Thoracic aorta (tissue), 2 donors: ENCODE results near the gene BCAM. TPM values are rescaled to one million over a fixed set of nuclear protein-coding genes. Genes with fewer than 3 reads are reported as not detected.
A peak's percentile ranks its signal among the peaks of the same experiment; 100 is the strongest.

Experiments
- ATAC-seq: fragments of 150-250 bp; one replicate; pipeline ENCODE4 v1.8.0; 2017; ENCODE audit warnings: low read depth; ENCODE audit not compliant: insufficient number of reproducible peaks, low FRiP score
- DNase-seq: peaks from one replicate; pipeline ENCODE4 v3.0.0-alpha.2; 2020; ENCODE audit warnings: low spot score
- H3K27ac ChIP-seq, 2 donors: fragments of 200-600 bp; sonication (generic); 1 replicate in 1 of 2; 2 replicates in 1 of 2; pipeline ENCODE4 v1.5.1; 2016; ENCODE audit warnings: mild to moderate bottlenecking in 2 of 2, moderate library complexity in 2 of 2
- H3K27me3 ChIP-seq: fragments of 200-600 bp; sonication (generic); replicated peaks from 2 replicates; pipeline ENCODE4 v1.6.0; 2016; ENCODE audit warnings: mild to moderate bottlenecking; ENCODE audit not compliant: insufficient read depth
- H3K36me3 ChIP-seq: fragments of 200-600 bp; sonication (generic); one replicate; pipeline ENCODE4 v1.5.1; 2016
- H3K4me1 ChIP-seq, 2 donors: fragments of 200-600 bp; sonication (generic); 1 replicate in 1 of 2; 2 replicates in 1 of 2; pipeline versions ENCODE4 v1.5.1 to v1.6.0; 2016; ENCODE audit warnings: low read depth in 2 of 2, mild to moderate bottlenecking in 1 of 2; ENCODE audit not compliant: control insufficient read depth in 1 of 2
- H3K4me3 ChIP-seq: fragments of 200-600 bp; sonication (generic); 2 replicates; pipeline ENCODE4 v1.5.1; 2016; ENCODE audit warnings: mild to moderate bottlenecking
- H3K9me3 ChIP-seq: fragments of 200-600 bp; sonication (generic); 2 replicates; pipeline ENCODE4 v1.5.1; 2016
- total RNA-seq, 2 donors: library from RNA; depleted of rRNA; stranded (reverse); fragments of >200 nt; gene quantifications; one replicate each; pipeline versions ENCODE4 v1.1.0 to v1.2.3, GENCODE V29; 2016
- TF ChIP-seq, protein P1 (sequence below): fragments of 200-600 bp; sonication (generic); IDR thresholded peaks from one replicate; pipeline ENCODE4 v1.5.1; 2019; ENCODE audit warnings: antibody characterized with exemption

BCAM gene
- total RNA-seq, 2 donors from 2014 or later, result 77.7 to 178 TPM

DNA sequence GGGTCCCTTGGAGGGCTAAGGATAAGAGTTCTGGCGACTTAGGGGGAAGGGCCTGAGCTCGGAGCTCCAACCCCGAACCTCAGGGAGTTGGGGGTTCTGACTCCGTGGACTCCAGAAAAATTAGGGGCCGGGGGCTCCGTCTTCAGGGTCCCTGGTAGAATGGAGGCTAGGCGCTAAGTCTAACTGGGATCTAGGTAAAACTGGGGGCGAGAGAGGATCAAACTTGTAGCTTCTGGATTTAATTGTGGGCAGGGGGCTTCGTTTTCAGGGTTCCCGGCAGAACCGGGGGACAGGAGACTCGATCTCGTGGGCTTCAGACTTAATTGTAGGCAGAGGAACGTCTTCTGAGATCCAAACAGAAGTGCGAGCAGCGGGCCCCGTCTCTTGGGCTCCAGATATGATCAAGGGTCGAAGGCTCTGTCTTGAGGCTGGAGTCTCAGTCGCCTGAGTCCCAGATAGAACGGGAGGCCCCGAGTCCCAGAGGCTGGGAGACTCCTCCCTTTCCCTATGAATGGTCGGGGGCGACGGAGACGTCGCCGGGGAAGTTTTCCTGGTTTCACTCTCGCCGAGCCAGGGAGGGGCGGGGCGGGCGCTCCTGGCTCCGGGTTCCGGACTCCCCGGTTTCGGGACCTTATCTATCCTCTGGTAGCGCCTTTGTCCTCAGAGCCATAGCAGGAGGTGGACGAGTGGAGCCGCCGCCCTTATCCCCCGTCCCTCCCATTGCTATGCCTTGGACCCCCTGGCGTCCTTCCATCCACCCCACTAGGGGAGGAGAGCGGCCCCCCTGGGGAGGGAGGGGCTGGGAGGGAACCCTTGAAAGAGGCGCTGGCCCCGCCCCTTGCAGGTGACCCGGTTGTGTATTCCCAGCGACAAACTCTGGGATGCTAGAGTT lies 38.5 kb downstream of the BCAM start:
- DNase-seq, result no peak
- H3K27ac ChIP-seq, result peak overlapping the region; percentile 89 to 91
- H3K4me3 ChIP-seq, result peak overlapping the region; percentile 80
- H3K27me3 ChIP-seq, result no peaks in the 10 kb centered on the region
- H3K36me3 ChIP-seq, result no peaks in the 10 kb centered on the region
- TF ChIP-seq, protein P1, sequence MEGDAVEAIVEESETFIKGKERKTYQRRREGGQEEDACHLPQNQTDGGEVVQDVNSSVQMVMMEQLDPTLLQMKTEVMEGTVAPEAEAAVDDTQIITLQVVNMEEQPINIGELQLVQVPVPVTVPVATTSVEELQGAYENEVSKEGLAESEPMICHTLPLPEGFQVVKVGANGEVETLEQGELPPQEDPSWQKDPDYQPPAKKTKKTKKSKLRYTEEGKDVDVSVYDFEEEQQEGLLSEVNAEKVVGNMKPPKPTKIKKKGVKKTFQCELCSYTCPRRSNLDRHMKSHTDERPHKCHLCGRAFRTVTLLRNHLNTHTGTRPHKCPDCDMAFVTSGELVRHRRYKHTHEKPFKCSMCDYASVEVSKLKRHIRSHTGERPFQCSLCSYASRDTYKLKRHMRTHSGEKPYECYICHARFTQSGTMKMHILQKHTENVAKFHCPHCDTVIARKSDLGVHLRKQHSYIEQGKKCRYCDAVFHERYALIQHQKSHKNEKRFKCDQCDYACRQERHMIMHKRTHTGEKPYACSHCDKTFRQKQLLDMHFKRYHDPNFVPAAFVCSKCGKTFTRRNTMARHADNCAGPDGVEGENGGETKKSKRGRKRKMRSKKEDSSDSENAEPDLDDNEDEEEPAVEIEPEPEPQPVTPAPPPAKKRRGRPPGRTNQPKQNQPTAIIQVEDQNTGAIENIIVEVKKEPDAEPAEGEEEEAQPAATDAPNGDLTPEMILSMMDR, result no peak
- no peaks in the 10 kb centered on the region for H3K9me3 ChIP-seq
- peaks cover 16 to 33% of the 10 kb centered on the region in 2 donors for H3K4me1 ChIP-seq
- ATAC-seq, result no peak

DNA sequence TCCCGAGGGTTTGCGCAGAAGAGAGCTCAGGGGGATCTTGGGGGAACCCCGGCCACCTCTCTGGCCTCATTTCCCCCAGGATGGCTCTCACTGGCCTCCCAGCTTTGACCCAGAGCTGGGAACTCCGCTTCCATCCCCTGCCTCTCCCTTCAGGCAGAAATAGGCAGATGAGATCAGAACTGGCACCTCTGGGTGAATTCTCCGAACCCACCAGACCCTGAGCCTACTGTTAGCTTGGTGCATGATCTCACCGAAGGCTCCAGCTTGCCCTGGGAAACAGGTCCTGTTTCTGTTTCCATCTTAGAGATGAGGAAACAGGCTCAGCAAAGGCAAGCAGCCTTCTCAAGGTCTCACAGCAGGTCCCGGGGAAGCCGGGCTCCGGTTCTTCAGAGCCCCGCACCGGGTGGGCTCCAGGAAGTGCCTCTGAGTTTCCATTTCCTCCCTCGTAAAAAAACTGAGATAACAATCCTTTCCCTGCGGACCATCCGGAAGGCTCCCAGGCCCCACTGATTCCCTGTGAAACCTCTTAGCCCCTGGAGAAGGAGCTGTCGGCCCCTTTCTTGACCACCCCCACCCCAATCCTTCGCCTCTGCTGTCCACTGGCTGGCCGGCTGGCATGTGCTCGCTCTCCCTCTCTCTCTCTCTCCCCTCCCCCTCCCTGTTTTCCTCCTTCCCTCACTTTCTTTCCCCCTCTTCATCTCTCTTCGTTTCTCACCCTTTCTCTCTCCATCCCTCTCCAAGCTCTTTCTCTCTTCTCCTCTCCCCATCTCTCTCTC lies 39.3 kb downstream of the BCAM start:
- Histone ChIP-seq H3K27ac (peak overlapping the region; percentile 89 to 91), H3K4me1 (peaks cover 16 to 33% of the 10 kb centered on the region in 2 donors), H3K4me3 (peak overlapping the region; percentile 80), H3K9me3 (no peaks in the 10 kb centered on the region), H3K36me3 (no peaks in the 10 kb centered on the region), H3K27me3 (no peaks in the 10 kb centered on the region)
- TF ChIP-seq, protein P1, result no peak
- no peak for ATAC-seq
- DNase-seq, result no peak

DNA sequence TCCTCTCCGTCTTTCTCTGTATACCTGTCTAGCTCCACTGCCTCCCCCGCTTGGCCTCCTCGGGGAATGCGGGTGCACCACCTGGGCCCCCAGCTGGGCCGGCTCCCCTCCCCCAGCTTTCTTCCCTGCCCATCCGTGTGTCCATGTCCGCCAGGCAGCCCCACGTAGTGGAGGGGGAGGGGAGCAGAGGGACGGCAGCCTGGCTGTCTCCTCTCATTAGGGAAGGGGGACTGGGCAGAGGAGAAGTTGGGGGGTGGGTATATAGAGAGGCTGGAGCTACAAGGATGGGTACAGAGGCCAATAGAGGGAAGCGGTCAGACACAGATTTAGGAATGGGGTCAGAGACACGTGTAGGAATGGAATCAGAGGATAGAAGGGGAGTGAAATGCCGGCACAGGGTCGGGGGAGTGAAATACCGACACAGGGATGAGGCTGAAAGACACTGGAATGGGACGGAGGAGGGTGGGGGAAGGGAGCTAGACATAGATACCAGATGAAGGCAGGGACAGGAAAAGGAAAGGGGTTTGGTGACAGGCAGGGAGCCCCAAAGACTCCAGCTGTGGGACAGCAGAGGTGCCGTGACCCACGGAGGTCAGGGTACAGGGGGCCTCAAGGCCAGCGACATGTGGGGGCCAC lies 40.0 kb downstream of the BCAM start:
- ATAC-seq, result no peak
- TF ChIP-seq, protein P1, result no peak
- H3K9me3 ChIP-seq, result no peaks in the 10 kb centered on the region
- no peaks in the 10 kb centered on the region for H3K36me3 ChIP-seq
- peak overlapping the region; percentile 89 to 91 for H3K27ac ChIP-seq
- H3K27me3 ChIP-seq, result no peaks in the 10 kb centered on the region
- H3K4me3 ChIP-seq, result peak overlapping the region; percentile 80
- no peak for DNase-seq
- H3K4me1 ChIP-seq, result peaks cover 16 to 33% of the 10 kb centered on the region in 2 donors

DNA sequence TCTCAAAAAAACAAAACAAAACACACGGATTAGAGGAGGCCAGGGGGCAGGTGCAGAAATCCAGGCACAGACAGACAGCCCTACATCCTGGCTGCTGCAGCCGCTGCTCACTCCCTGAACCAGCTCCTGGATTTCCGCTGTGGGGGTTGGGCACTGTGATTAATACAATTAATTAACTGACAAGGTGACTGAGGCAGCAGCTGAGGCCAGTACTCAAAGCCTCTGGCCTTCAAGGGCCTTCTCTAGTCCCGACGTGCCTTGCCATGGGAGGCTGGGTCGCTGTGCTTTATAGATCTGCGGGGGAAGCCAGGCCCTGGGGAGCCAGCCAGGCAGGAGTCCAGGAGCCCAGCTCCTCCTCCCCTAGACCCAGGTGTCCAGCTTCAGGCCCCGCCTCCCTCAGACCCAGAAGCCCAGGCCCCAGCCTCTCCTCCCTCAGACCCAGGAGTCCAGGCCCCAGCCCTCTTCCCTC lies 41.8 kb downstream of the BCAM start:
- no peak for ATAC-seq
- TF ChIP-seq, protein P1, result no peak
- no peak for DNase-seq
- no peaks in the 10 kb centered on the region for H3K27me3 ChIP-seq
- no peaks in the 10 kb centered on the region for H3K36me3 ChIP-seq
- no peaks in the 10 kb centered on the region for H3K9me3 ChIP-seq
- no peak overlapping the region for H3K27ac ChIP-seq
- no peak overlapping the region for H3K4me3 ChIP-seq
- peaks cover 7 to 21% of the 10 kb centered on the region in 2 donors for H3K4me1 ChIP-seq
